CD4-positive, alpha-beta T cell treated with Interferon alpha-2 for 1 hour (primary cell): Measurements from ENCODE around the gene WWC2.

Experiments used
- DNase-seq, 2 donors: peaks; one replicate each; pipeline ENCODE4 v3.0.0-alpha.2; 2020 to 2022

Gene WWC2

DNA sequence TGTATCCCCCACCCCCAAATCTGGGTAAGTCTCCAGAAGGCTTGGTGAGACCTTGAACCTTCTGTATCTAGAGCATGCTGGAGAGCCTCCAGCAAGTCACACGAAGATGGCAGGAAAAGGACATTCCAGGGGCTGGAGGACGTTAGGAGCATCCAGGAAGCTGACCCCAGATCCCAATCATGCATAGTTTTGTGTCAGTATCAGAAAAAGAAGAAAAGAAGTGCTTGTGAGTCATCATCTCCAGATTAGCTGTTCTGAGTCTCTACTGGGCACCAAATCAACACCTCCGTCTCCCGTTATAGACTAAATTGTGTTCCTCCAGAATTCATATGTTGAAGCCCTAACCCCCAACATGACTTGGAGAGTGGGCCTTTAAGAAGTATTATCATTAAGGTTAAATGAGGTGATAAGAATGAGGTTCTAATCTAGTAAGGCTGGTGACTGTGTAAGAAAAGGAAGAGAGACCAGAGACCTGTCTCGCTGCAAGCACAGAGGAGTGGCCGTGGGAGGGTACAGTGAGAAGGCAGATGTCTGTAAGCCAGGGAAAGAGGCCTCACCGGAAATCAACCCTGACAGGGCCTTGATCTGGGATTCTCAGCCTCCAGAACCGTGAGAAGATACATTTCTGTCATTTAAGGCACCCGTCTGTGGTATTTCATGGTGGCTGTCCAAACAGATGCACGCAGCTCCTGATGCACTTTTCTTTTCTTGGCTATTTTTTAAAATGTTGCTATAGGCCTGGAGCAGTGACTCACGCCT, 261.3 kb downstream of the WWC2 start:
- no peak for DNase-seq

DNA sequence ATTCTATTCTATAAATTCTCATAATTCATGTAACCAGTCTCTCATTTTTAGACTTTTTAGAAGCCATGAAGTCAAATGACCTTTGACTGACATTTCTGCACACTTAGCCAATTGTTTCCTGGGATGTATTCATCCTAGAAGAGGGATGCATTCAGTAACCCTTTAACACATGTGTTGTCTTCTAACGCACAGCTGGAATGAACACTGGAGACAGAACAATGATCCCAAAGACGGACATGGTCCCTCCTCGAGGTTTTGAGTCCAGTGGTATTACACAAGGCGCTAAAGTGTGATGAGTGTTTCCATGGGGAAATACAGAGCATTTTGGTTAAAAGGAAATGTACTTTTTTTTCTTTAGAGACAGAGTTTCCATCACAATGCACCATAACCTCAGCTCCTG, 263.0 kb downstream of the WWC2 start:
- DNase-seq: no peak

DNA sequence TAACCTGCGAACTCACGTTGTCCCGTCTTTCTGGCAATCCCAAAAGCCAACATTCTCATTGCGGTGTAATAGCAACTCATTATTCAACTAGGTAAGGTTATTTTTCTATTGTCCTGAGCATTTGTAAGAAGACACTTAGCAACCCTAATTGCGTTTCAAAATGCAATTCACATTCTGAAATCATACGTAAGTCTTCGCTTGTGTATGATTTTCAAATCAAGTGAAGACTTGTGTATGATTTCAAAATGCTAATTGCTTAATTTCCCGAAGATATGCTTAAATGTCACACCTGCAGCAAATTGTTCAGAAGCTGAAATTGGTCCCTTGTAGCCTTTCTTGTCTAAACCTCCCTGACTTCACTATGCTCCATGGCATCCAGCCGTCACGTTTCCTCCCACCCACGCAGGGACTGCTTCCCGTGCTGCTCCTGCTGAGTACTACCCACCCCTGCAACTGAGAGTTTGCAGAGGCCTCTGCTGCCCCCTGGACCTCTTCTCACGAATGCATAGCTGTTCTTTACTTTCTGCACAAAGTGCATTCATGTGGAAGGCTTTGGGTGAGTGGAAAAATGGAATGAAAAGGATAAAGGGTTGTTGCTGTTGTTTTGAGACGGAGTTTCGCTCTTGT, 264.0 kb downstream of the WWC2 start:
- DNase-seq: no peak

DNA sequence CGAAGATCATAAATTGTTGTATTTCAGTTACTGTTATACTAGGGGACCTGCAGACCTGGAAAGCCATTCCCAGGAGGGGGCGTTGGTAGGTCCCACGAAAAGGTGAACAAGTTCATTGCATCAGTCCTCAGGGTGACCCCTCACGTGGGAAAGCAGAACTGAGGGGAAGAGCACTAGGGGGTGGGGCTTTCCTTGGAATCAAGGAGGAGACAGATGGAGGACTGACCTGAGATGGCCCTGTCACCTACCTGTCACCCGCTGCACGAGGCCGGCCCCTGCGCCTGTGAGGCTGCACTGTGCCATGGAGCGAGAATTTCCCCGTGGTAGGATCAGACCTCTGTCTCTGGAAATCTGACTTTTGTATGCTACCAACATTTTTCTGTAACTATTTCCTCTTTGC, 265.0 kb downstream of the WWC2 start:
- DNase-seq: no peak

DNA sequence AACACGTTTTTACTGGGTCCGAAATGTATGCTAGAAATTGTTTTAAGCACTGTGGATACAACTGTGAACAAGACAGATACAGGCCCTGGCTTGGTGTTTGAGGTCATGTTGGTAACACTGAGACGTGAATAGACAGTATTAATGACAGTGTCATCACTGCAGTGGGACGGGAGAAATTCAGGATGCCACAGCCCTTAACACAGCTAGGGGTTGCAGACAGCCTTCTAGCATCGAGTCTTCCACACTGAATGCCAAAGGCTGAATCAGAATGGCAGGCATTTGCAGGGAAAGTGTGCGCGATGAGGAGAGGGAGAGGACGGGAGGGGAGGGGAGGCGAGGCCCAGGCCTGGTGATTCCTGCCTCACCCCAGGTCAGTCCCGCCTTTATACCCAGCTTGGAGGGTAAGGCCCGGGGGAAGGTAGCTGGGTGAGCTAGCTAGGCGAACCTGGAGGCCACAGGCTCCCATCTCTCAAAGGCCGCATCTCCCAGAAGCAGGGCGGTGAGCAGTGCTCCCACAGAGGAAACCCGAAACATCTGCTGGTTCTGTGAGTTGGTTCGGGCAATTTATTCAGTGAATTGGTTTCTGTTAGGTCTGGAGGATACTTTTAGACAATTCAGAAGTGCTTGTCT, 267.3 kb downstream of the WWC2 start:
- DNase-seq: no peak

DNA sequence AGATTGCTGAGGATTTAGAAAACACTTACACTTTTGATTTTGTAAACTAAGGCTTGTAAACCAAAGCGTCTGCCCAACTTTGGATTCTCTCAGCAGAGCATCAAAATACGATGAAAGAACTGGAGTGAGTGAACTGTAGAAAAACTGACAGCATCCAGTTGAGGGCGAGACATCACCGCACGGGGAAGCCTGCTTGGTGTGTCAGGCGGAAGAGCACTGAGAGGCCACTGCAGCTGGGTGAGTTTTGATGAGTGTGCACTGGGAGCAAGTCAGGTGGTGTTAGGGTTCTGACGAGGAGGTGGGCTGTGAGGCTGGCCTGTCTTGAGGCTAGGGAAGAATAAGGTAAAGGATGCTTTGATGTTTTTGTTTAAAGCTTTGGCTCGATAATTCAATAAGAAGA, 270.0 kb downstream of the WWC2 start:
- DNase-seq: no peak
